IPS-NIHi11 (cell line): ENCODE data around the gene KIAA0513.
"Not testable (repeated sequence)": the region's sequence is repeated elsewhere in the genome, so short reads cannot be mapped to it uniquely, and the experiment has no call there.

Experiments
- DNase-seq: peaks from one replicate; pipeline ENCODE4 v3.0.0; 2012; ENCODE audit warnings: mixed read lengths, low spot score

KIAA0513 gene

DNA sequence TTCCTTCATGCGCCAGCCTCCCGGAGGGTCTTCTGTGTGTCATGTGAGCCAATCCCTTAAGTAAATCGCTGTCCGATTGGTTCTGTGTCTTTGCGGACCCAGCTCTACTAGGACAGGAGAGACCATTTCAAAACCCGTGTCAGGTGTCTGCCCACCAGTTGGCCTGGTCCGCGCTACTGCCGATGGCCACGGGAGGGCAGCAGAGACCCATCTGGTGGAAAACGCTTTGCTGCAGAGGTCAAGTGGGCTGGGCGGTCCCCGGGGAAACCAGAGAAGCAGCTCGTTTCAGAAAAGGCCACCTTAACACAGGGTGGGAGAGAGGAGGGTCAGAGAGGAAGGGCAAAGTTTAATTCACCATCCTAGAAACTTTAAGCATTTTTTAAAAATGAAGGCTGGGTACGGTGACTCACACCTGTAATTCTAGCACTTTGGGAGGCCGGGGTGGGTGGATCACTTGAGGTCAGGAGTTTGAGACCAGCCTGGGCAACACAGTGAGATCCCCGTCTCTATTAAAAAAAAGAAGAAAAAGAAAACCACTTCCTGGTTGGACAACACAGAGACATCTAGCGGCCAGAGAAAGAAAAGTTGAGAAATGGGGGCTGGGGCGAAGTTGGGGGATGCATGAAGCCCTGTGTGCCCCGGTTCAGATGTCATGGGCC, 87.4 kb downstream of the KIAA0513 start:
- DNase-seq = peak; percentile 95

DNA sequence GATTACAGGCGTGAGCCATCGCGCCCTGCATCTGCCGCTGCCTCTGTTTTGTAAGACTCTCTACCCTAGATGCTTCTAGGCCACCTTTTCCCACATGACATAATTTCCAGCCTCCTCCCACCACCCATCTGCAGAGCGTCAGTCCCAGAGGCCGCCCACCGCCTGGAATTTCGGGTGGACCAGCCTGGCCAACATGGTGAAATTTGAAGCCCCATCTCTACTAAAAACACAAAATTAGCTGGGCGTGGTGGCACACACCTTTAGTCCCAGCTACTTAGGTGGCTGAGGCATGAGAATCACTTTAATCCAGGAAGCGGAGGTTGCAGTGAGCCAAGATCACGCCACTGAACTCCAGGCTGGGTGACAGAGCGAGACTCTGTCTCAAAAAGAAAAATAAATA, 89.8 kb downstream of the KIAA0513 start:
- no peak for DNase-seq

DNA sequence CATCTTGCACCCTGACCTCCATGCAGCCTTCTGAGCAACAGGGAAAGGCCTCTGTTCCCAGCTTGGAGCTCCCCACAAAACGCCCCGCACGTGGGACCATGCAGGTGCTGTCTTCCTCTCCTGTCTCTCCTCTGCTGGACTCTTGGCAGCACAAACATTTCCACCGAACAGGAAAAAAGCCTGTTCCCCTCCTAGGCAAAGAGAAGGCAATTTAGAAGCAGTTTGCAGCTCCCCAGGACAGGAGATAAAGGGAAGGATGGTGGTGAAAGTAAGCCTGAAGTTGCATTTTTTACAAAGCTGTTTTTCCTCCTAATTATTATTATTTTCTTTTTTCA, 92.4 kb downstream of the KIAA0513 start:
- no peak for DNase-seq

DNA sequence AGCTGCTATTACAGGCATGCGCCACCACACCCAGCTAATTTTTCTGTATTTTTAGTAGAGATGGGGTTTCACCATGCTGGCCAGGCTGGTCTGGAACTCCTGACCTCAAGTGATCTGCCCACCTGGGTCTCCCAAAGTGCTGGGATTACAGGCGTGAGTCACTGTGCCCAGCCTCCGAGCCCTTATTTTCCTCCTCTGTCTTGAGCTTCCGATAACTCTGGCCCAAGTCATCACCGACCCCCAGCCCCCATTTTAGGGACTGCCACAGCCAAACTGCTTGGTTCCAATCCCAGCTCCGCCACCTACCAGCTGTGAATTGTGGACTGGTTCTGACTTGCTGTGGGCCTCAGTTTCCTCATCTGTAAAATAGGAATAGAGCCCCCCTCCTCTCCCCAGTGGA, 95.8 kb downstream of the KIAA0513 start:
- not testable (repeated sequence) for DNase-seq

DNA sequence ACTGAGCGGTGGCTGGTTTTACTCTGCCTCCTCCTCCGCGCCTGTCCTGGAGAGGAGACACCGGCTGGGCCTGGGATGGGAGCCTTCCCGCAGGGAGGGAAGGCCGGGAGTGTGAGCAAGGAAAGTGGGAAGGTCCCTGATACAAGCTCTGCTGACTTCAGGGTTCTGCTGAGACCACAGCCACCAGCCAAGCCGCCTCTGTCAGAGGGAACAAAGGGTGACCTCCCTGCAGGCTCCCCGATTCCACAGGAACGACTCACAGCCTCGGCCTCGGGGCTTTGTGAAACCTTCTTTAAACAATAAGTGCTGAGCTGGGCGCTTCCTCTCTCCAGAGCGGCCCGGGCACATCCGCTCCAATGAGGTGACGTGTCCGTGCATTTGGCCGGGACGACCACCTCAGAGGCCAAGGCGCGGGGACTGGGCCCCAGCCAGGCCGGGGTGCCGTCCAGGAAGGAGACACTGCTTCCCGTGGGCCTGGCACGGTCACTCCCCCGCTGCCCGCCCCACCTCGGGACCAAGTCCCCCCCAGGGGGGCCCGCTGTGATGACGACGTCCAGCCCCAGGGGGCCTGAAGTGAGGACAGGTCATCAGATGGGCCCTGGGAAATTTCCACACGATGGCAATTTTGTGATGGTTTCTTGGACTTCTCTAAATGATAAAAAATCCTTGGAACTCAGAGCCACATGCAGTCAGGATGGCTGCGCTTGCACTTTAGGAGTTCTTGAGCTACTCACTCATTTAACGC, 96.5 kb downstream of the KIAA0513 start:
- DNase-seq = no peak

DNA sequence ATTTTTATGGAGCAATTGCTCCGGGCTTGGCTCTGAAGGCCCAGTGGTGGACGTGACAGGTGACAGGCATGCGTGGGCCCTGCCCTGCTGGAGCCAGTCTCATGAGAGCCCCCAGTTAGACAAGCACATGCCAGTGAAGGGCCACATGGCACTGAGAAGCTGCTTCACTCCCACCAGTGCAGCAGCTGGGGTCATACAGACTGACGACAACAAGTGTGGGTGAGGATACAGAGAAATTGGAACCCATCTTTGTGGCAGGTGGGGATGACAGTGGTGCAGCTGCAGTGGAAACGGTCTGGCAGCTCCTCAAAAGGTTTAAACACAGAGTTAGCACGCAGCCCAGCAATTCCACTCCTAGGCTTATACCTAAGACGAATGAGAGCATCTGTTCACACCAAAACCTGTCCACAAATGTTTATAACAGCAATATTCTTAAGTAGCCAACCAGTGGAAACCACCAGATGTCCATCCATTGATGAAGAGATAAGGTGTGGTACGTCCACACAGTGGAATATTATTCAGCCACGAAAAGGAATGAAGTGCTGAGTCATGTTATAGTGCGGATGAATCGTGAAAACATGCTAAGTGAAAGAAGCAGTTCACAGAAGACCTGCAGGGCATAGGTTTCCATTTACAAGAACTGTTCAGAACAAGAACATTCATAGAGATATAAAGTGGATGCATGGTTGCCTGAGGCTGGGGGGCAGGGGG, 97.2 kb downstream of the KIAA0513 start:
- no peak for DNase-seq

DNA sequence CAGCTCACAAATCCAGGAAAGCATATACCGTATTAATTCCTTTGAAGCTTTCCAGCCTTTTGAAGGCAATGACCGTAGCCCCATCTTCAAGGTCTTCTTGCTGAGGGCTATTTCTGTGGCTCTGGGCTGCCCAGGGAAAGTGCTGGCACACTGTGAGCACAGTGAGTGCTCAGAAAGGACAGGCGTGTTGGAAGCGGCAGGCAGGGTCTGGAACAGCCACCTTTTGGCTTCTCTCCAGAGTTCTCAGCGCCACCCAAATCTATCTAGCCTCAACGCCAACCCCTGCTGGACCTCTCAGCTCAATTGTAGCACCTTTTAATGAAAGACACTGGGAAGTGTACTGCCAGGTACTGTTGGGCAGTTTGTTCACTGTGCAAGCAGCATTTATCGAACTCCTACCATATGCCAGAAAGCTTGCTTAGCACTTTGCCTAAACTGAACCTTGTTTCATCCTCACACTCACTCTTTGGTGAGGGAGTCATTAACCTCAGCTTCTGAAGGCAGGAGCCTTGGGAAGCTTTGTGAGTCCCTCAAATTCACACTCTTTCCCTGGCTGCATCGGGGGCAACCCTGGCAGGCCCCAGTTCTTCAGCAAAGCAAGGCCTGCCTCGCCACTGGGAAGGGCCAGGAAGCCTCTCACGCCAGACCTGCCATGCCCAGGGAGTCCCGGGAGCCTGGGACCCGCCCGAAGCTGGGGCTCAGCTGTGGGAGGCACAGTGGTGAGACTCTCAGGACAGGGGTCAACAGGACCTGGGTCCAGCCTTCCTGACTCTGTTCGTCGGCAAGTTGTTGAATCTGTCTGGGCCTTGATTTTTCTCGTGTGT, 98.2 kb downstream of the KIAA0513 start:
- no peak for DNase-seq

DNA sequence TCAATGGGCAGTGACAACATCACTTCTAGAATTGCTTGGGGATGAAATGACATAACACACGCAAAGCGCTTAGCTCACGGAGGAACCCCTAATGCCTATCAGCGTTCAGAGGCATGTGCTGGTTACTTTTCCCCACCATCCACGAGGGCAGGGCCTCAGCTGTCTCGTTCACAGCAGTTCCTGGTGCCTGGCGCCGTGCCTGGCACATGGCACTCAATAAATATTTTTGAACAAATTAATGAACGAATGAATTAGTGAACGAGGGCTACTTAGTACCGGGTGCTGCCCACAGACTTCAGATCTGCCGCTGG, 98.8 kb downstream of the KIAA0513 start:
- DNase-seq = no peak

DNA sequence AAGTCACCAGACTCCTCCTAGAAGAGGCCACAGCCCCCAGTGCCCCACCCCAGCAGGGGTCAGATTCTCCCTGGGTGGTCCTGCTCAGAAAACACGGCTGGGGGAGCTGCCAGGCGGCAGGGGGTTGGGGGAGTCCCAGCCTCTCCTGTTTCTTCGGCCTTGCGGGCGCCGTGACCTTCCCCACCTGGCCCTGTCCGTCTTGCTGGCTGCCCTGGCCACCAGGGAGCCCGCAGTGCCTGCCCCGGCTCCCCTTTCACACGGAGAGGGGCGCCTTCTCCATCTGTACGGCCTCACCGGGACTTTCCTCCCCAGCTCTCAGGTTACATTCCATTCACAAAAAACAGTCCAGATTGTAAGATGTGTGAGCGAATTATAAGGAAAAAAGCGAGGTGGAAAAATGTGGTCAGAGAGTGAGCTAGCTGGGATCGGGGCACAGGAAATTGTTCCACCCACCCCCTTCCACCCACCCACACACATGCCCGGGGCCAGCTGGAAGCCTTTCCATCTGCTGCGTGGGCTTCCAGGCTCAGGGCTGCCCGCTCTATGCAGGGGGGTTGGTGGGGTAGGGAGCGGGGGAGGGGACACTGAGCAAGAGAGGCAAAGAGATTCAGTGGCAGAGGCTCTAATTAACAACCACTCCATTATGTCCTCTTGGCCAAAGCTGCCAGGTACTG, 99.2 kb downstream of the KIAA0513 start:
- peak; percentile 86 for DNase-seq

DNA sequence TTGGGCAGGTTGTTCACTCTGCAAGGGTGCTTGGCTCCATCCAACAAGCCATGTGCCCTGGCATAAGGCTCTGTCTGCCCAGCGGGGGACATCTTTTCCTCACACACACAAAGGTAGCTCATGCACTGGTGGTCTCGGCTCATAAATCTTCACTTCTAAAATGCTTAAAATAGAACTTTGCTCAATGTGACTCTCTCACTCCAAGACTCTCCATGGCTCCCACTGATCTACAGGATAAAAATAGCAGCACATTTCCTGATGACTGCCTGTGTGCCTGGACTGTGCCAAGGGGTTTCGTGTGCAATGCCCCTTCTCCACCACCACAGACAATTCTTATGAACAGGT, 99.8 kb downstream of the KIAA0513 start:
- no peak for DNase-seq

DNA sequence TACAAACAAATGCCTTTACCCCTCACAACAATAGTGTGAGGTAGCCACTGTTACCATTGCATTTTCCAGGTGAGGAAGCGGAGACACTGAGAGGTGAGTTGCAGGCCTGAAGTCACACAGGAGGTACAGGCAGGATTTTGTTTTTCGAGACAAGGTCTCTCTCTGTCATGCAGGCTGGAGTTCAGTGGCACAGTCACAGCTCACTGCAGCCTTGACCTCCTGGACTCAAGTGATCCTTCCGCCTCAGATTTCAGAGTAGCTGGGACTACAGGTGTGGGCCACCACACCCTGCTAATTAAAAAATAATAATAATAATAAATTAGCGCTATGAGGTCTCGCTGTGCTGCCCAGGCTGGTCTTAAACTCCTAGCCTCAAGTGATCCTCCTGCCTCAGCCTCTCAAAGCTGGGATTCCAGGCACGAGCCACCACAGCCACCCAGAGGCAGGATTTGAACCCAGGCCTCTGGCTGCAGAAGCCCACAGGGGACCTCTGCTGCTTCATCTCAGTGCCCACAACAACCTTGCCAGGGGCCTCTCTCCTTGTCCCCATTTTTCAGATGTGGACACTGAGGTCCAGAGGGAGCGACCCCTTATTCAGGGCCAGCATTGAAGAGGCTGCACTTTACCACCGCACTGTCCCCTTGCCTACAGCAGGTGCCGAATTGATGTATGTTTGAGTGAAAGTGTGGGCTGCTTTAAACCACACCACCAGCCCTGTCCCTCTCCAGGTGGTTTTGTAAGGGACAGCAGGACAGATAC, 100.7 kb downstream of the KIAA0513 start:
- DNase-seq = no peak

DNA sequence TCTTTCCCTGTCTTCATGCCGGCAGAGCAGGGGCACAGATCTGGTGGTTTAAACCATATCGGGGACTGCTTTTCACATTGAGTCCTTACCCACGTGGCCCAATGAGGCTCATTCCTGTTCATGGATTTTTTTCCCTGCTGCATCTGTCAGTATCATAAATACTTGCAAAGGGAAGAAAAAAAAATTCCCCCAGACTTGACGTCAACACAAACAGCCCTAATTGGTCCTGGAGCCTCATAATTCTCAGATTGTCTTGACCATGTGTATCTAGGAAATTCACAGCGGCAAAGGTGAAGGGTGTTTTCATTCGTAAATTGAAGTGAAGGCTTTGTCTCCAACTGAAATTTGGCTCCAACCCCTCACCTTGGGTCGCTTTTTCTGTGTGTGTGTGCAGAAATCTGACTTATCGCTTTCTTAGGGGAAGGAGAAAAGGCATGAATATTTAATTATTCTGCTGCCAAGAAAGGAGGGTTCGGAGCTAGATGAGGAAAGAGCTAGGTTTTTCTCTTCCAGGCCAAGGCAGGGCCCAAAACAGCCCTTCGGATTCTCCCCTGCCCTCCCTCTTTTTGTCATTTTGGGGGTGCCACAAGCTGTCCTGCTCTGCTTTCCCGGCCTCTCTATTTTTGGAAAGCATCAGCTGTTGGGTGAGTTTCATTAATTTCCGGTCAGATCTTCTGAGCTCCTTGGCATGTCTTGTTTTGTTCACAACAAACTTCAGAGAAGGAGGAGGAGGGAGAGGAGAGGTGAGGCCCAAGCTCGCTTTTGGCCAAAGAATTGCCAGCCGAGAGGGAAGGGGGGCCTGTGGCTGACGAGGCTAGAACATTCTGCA, 102.5 kb downstream of the KIAA0513 start:
- no peak for DNase-seq

DNA sequence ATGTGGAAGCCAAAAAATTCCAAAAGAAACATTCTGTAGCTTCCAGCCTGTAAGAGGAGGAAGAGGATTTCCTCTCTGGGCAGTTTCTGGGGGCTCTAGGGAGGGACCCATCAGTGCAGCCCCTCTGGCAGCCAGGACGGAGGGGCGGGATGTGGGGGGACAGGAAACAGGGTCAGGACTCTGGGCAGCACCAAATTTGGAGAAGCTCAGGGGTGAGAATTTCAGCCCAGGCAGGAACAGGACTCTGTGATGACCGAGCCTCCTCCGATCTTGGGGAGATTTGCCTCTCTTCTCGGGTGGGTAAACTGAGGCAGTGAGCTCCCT, 103.1 kb downstream of the KIAA0513 start:
- DNase-seq = no peak

DNA sequence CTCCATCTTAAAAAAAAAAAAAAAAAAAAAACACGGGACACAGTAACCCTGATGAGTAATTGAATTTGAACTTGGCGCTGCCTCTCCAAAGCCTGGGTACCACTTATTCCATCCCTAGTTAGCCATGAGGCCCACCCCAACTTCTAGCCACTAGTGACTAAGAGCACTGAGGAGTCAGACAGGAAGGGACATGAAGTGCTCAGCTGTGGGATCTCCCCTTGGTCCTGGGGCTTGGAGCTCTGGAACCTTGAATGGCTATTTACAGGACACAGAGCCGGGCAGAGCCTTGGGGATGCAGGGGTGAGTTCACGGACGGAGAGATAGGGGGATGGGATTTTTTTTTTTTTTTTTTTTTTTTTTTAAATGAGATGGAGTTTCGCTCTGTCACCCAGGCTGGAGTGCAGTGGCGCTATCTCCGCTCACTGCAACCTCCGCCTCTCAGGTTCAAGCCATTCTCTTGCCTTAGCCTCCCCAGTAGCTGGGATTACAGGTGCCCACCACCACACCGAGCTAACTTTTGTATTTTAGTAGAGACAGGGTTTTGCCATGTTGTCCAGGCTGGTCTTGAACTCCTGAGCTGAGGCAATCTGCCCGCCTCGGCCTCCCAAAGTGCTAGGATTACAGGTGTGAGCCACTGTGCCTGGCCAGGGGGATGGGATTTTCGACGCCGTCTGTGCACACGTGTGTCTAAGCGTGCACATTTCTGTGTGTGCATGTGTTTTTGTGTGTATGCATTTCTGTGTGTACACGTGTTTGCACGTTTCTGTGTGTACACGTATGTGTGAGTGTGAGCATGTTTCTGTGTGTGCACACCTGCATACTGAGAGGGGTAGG, 105.1 kb downstream of the KIAA0513 start:
- DNase-seq = no peak

DNA sequence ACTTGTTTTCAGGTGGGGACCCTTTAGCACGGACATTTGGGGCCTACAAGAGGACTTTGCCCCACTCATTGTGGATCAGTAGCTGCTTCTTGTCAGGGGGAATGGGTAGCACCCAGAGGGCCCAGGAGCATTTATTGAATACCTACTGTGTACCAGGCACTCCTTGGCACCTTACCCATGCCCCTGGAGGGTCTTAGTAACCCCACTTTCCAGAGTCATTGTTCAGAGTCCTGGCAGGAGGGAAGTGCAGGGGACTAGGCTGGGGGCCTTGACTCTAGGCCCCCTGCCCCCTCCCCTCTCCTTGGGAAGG, 105.7 kb downstream of the KIAA0513 start:
- DNase-seq = no peak

DNA sequence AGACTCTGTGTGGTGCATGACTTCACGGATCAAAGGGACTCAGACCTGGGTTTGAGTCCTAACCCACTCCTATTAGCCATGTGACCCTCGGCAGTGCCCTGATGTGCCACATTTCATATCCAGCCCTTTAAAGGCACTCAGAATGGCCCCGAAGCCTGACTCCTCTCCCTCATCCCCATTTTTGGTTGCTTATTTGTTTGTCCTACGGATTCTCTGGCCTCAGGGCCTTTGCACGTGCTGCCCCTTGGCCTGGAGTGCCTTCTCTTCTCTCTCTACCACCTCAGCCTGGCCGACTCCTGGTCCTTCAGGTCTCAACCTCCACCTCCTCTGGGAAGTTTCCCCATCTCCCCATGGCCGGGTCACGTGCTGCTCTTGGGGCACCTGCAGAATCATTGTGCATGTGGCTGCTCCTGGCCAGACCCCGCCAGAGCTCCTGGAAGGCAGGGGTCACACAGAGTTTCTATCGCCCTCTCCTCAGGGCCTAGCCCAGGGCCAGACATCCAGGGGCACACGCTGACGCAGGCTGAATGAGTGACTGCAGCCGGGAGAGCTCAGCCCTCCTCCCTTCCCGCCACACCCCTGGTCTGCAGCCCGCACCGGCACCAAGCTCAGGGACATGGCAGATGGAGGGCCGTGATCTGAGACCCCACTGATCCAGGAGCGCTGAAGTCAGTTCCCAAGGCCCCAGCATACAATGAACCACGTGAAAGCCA, 106.6 kb downstream of the KIAA0513 start:
- DNase-seq = no peak

DNA sequence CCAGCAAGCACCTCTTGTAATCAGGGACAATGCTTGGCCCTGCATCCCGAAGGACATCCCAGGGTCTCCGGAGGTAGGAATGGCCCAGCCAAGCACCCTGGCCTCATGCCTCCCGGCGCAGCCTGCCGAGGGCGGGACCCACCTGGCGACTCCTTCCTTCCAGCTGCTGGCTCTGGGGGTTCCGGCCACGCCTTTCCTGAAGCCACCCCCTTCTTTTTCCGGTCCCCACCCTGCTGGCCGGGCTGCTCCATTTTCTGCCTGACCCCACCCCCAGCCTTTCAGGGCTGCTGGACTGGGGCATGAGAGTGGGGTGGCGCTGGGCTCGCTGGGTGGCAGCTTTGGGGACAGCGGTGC, 107.2 kb downstream of the KIAA0513 start:
- DNase-seq = no peak

DNA sequence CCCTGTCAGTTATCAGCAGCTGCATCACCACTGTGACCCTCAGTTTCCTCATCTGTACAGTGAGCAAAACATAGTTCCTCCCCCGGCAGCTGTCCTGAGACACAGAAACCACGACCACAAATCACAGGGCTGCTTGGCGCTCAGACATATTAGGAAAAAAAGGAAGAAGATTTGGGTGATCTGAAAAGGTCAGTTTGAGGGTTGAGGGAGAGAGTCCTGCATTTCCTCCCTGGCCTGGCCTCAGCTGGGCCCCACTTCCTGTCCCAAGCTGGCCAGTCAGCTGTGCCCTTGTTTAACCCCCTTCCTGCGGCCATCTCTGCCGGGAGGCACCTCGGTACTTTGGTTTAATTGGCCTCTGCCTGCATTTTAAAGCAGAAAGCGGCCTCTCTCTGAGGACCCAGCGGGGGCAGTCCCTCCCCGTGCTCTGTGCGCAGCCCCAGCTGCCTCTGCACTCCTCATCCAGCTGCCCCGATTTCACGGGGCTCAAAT, 108.7 kb downstream of the KIAA0513 start:
- DNase-seq = no peak

DNA sequence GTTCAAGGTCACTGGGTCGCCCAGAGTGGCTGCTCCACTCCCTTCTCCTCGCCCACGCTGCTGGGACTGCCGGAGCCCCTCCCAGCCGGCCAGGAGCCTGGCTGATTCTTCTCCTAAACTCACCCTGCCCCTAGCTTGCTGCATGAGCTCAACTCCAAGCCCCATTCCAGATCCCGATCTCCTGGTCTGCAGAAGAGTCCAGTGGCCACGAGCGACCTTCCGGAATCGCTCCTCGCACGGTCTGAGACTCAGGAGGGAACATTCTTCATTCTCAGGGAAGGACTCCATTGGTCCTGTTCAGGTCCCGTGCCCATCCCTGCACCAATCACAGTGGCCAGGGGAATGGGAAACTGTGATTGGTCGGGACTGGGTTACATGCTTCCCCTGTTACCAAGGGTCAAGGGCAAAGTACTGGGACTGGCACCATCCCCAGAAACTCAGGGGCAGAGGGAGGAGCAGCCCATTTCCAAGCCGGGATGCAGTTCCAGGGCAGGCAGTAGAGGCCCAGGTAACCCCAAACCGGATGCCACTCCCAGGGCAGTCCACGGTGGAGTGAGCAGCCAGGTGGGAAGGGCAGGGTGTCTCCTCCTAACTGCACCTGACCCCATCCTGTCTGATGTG, 109.2 kb downstream of the KIAA0513 start:
- DNase-seq = peak; percentile 66
